Measurements from ENCODE around the gene C14orf180. TPM values are rescaled to one million over a fixed set of nuclear protein-coding genes. Genes with fewer than 3 reads are reported as not detected.
A peak's percentile ranks its signal among the peaks of the same experiment; 100 is the strongest.

Gene C14orf180
- total RNA-seq, 1 donor from 2014 or later, result not detected

DNA sequence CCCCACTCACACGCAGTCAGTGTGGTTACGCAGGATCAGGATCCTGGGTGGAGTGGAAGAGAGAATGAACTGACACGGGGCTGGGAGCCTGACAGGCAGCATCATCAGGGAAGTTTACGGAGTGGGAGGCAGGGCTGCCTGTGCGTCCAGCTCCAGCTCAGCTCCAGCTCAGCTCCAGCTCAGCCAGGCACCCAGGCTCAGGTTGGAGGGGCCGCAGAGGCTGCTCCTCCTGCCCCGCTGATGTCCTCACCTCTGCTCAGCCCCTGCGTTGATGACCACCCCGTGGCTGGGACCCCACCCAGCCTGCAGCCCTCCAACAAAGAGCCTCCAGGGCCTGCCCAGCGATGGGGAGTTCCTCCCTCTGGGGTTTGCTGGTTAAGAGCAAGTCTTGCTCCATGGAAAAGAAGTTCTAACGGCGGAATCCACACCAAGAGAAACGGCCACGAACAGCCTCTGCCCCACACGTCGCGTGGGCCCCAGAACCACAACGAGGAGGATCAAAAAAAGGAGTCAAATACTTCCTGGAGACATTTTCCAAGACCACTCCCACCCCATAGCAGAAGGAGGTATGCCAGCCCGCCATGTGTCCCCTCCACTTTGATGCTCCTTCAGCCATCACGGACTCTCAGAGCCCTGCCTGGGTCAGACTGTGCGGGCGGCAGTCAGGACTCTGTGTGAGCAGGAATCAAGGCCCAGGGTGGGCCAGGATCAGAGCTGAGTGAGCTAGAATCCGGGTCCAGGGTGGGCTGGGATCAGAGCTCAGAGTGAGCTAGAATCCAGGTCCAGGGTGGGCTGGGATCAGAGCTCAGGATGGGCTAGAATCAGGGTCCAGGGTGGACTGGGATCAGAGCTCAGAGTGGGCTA lies 17.7 kb upstream of the C14orf180 start:
- DNase-seq (ENCODE audit: low read depth in 2 of 2), result no peak

DNA sequence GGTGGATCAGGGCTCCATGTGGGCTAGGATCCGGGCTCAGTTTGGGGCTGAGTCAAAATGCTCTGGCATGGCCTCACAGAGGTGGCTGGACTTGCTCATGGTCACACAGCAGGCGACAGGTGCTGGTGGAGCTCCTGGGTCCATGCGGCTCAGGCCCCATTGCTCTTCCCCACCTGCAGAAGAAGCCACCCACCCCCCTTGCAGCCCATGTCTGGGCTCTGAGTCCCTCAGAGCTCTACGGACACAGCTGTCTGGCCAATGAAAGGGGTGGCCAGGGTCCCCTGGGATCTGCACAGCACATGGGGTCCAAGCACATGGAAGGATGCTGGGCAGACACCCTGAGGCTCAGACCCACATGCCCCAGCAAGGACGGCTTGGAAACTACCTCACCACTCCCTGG lies 17.0 kb upstream of the C14orf180 start:
- no peak for DNase-seq (ENCODE audit: low read depth in 2 of 2)

DNA sequence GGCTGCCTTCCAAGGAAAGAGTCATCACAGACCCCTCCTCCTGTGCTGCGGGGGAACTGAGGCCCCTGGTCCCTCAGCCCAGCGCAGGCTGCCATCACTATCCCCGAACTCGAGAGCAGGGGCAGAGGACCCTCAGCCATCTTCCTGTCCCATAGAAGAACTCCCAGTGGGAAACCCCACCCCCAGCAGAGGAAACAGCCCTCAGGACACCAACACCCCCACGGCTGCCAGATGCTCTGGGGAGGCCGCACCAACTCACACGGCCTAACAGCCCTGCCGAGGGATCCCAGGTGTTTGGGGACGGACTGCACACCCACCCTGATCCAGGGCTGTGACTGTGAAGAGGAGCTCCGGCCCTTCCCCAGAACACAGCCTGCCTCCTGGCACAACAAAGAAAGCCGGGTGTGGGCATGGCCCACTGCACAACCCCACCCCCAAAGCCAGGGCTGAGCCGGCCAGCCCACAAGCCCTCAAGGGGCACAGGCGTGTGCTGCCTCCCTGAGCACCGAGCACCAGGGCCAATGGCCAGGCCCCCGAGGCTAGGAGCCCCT lies 16.3 kb upstream of the C14orf180 start:
- no peak for DNase-seq (ENCODE audit: low read depth in 2 of 2)

GRCh38 chr14:104563742-104564615 lies 15.6 kb upstream of the C14orf180 start:
- peak; percentile 63 to 64 for DNase-seq (ENCODE audit: low read depth in 2 of 2)

DNA sequence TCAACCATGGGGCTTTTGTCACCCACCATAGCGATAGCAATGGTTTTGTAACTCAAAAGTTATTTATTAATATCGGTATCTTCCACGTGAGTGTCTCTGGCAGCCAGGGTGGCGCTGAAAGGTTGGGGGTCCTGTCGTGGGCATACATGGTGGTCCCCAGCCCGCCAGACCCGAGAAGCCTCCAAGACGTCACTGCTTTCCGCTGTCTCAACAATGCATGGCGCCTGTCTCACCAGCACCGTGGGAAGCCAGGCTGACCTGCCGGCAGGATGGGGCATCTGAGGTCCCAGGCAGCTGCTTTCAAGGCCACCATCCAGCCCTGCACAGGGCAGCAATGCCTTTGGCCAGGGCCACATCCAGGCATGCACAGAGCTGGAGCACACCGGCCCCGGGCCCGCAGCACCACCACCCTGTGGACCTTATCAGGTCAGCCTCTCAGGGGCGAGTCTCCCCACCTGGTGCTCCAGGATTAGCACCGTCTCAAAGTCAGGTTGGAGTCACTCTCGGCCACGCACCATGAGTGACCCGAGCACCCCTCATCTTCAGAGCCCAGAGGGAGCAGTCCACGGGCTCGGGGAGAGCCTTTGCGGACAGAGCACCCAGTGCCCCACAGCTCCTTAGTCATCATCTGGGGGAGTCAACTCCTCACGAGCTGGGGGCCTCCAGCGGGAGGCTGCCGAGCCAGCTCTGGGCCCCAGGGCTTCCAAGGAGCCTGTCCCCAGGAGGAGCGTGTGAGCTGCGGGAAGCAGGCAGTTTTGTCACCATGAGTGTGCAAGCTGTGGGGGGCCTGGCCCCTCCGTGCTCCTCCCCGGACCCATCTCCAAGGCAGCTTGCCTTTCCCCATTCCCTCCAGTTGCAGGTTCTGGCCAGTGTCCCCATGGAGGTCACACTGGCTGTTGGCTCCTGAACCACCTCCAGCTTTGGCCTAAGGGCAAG lies 14.6 kb upstream of the C14orf180 start:
- DNase-seq (ENCODE audit: low read depth in 2 of 2), result no peak

- DNase-seq (ENCODE audit: low read depth in 2 of 2), result no peak
Measured at GRCh38 chr14:104567141-104567956, 12.2 kb upstream of the C14orf180 start.

DNA sequence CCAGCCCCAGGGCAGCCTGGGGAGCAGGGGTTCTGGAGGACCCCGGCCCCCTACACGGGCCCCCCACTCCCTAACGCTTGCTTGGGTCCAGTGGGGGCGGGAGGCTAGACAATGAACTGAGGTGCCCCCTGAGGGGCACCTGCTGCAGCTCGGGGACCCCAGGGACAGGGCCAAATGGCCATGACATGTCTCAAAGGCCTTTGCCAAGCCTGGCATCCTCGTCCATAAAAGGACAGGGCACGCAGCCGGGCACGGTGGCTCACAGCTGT lies 11.7 kb upstream of the C14orf180 start:
- no peak for DNase-seq (ENCODE audit: low read depth in 2 of 2)

GRCh38 chr14:104568620-104569019 lies 10.9 kb upstream of the C14orf180 start:
- DNase-seq (ENCODE audit: low read depth in 2 of 2), result no peak

DNA sequence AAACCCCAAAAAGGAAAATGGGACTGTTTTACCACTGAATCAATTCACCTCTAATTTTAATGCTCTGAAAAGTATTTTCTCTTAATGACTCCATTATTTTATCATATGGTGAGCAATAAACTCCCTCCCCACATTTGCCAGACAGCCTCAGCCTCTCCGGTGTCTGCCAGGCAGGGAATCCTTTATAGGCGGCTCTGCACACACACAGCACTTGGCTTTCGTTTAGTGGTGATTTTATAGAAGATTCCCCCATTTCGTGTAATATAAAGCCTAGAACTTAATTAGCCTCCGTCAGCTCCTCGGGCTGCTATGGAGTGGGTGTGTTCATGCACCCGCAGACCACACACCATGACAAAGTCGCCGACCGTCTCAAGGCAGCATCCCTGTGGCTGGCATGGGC lies 10.1 kb upstream of the C14orf180 start:
- no peak for DNase-seq (ENCODE audit: low read depth in 2 of 2)

DNA sequence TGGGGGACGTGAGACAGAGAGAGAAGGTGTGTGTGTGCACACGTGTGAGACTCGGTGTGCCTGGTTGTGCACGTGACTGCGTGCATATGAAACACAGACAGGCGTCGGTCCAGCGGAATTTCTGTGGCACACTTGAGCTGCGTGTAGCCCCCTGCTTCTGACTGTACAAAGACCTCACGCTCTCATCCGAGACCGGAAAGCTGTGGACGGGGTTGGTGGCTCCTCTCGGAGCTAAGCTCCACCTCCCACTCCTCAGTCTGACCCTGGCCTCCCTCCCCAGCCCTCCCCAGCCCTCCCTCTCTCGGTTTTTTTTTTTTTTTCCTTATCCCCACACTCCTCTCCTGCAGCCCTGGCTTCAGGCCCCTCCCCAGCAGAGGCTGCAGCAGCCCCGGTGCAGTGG lies 8.3 kb upstream of the C14orf180 start:
- no peak for DNase-seq (ENCODE audit: low read depth in 2 of 2)

DNA sequence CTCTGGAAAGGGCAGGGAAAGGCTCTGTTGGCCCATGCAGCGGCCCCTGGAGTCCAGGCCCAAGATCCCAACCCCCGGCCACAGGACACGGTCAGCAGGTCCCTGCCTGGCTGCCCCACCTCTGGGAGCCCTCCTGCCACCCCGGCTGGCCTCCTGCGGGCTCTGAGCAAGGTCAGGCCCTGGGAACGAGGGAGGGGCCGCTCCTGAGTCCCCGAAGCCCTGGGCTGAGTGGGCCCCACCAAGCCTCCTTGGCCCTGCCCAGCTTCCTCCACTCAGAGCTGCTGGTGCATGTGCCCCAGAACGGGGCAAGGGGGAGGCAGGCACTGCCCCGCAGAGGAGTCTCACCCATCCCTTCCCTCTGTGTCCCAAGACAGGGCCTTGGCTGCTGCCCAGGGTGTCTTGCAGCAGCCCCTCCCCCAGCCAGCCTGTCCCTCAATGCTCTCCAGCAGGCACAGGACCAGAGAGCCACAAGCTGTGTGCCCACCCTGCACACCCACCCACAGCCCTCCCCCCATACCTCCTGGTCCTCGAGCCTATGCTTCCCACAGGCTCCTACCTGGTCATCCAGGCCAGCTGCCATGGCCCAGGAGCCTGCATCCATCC lies 7.4 kb upstream of the C14orf180 start:
- no peak for DNase-seq (ENCODE audit: low read depth in 2 of 2)

DNA sequence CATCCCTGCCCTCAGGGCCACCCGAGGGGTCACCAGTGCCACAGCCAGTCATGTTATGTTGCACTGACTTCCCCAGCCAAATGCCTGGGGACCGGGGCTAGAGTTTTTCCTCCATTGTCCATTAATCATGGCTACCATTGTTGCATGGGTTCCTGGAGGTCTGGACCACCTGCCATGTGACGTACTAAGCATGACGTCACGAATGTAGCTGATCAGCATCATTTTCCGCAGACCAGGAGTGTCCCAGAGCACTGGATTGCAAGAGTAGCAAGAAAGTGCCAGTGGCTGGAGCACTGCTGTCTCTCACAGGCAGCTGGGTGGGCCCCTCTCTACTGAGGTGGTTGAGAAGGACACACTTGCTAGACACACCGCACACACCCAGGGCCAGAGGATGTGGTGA lies 6.9 kb upstream of the C14orf180 start:
- DNase-seq (ENCODE audit: low read depth in 2 of 2), result no peak

- DNase-seq (ENCODE audit: low read depth in 2 of 2), result no peak
Measured at GRCh38 chr14:104573930-104574329, 5.6 kb upstream of the C14orf180 start.

GRCh38 chr14:104574536-104574935 lies 5.0 kb upstream of the C14orf180 start:
- DNase-seq (ENCODE audit: low read depth in 2 of 2), result no peak

DNA sequence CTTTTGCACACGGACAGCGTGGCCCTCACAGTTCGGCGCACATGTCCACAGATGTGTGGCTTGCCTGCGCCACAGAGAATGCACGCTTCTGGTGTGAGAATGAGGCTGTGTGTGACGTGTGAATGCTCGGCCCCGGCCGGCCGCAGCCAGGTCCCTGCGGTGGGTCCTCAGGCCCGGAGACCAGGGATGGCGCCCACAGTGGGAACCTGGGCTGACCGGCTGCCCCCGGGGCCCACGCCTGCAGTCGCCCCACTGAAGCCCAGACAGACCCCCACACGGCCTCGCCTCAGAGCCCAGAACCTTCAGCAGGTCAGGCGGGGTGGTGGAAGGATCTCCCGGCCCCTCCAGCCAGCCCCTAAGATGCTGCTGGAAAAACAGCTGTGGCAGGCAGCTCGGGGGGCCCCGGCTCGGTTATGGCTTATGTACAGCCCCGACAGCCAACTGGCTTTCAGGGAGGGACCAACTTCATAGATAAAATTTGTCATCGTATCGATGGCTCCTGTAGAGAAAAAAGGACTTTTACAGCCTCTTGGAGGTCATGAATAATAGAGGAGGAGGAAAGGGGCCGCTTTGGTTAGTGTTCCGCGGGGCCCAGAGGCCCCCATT lies 4.5 kb upstream of the C14orf180 start:
- DNase-seq (ENCODE audit: low read depth in 2 of 2), result no peak

DNA sequence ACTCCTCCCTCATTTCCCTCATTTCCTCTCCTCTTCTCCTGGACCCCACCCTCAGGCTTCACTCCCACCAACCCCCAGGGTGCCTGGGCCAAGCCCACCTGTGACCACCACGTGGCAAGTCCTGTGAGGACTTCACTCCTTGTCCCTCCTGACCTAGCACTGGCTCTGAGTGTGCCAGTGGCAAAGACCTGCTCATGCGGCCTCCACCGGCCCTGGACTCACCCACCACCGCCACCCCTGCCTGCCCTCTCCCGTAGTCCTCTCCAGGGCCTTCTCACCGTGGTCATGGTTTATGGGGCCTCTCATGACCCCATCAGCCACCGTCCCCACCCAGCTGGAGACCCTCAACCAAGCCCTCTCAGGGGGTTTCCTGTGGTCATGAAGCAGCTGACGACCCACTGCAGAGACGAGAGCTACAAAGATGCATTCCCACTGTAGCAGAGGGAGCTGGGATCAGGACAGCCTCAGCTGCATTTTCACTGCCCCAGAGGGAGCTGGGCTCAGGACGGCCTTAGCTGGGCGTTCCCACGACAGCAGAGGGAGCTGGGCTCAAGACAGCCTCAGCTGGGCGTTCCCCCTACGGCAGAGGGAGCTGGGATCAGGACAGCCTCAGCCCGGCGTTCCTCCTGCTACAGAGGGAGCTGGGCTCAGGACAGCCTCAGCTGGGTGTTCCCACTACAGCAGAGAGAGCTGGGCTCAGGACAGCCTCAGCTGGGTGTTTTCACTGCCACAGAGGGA lies 3.2 kb upstream of the C14orf180 start:
- DNase-seq (ENCODE audit: low read depth in 2 of 2), result no peak

DNA sequence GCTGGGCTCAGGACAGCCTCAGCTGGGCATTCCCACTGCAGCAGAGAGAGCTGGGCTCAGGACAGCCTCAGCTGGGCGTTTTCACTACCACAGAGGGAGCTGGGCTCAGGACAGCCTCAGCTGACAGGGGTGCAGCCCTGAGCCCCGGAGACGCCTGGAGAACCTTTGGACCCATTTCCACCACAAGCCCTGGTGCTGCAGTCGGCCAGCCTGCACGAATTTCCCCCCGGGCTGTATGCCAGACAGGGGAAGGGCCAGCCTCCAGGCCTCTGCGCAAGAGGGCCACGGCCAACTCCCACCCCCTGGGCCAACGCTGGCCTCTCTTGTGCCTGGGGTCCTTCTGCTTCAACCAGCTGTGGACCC lies 2.6 kb upstream of the C14orf180 start:
- DNase-seq (ENCODE audit: low read depth in 2 of 2), result no peak

DNA sequence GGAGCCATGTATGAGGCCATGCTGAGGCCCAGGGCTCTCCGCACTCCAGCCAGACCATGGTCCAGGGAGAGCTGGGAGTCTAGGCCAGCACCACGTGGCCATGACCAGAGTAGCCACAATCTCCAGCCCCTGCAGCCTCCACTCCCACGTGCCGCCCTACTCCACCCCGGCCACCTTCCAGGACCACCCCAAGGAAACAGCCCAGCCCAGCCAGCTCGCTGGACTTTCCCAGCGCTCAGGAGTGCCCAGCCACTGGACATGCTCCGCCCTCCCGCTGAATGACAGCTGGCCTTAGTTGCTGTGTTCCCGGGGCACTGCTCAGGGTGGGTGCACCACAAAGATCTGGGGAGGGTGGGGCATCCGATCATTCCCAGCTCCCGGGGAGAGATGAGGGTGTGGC lies 2.1 kb upstream of the C14orf180 start:
- DNase-seq (ENCODE audit: low read depth in 2 of 2), result no peak

DNA sequence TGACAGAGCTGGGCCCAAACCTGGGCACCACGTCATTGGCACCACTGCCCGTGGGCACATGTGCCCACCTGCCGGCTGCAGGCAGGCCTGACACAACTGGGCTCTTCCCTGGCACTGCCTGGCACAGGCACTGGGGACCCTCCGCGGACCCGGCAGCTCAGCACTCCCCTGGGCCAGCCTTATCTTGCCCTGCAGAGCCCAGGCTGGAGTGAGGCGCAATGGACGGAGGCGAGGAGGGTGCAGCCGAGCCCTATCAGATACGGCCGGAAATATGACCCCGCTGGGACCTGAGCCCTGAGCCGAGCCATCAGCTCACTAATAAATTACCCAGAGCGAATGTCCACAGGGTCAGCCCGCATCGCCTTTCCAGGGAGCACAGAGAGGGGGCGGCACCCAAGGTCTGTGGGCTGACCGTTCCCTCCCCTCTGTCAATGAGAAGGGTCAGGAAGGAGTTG lies 1.7 kb upstream of the C14orf180 start:
- no peak for DNase-seq (ENCODE audit: low read depth in 2 of 2)
